Peyer's patch (tissue), 4 donors: ENCODE data around the gene APEH. TPM values are rescaled to one million over a fixed set of nuclear protein-coding genes. Genes with fewer than 3 reads are reported as not detected.

Source experiments
- DNase-seq, 3 donors: peaks; one replicate each; pipeline ENCODE4 v3.0.0-alpha.2; 2017 to 2019
- H3K27ac ChIP-seq, 4 donors: fragments of 200-600 bp; sonication (generic); one replicate each; pipeline ENCODE4 v1.5.1; 2016 to 2019
- H3K27me3 ChIP-seq, 2 donors: fragments of 200-600 bp; sonication (generic); one replicate each; pipeline ENCODE4 v1.5.1; 2019
- H3K36me3 ChIP-seq, 3 donors: fragments of 200-600 bp; sonication (generic); one replicate each; pipeline ENCODE4 v1.5.1; 2016 to 2019
- H3K4me1 ChIP-seq, 4 donors: fragments of 200-600 bp; sonication (generic); one replicate each; pipeline ENCODE4 v1.5.1; 2016 to 2019
- H3K4me3 ChIP-seq, 4 donors: fragments of 200-600 bp; sonication (generic); 1 replicate in 3 of 4; 2 replicates in 1 of 4; pipeline ENCODE4 v1.5.1; 2016 to 2019; ENCODE audit warnings: mild to moderate bottlenecking in 1 of 4
- H3K9me3 ChIP-seq, 4 donors: fragments of 200-600 bp; sonication (generic); one replicate each; pipeline ENCODE4 v1.5.1; 2016 to 2019; ENCODE audit warnings: mild to moderate bottlenecking in 1 of 4
- CTCF ChIP-seq, 6 experiments: fragments of 450-650 bp in 4 of 6; fragments of 200-600 bp in 2 of 6; sonication (generic) in 1 of 6; IDR thresholded peaks; one replicate each; pipeline ENCODE4 v1.5.1; 2017 to 2019; ENCODE audit warnings: antibody characterized with exemption in 6 of 6, mild to moderate bottlenecking in 3 of 6, moderate library complexity in 1 of 6
- POLR2A ChIP-seq, 2 donors: fragments of 450-650 bp; IDR thresholded peaks; one replicate each; pipeline ENCODE4 v1.5.1; 2017; ENCODE audit warnings: antibody characterized with exemption in 2 of 2, mild to moderate bottlenecking in 2 of 2, moderate library complexity in 2 of 2
- total RNA-seq, 4 donors: library from RNA; depleted of rRNA; stranded (reverse); fragments of >200 nt; gene quantifications; one replicate each; pipeline ENCODE4 v1.1.0, GENCODE V29; 2016

The APEH gene
- total RNA-seq, 4 donors from 2014 or later, result 99.0 to 170 (median 119) TPM

DNA sequence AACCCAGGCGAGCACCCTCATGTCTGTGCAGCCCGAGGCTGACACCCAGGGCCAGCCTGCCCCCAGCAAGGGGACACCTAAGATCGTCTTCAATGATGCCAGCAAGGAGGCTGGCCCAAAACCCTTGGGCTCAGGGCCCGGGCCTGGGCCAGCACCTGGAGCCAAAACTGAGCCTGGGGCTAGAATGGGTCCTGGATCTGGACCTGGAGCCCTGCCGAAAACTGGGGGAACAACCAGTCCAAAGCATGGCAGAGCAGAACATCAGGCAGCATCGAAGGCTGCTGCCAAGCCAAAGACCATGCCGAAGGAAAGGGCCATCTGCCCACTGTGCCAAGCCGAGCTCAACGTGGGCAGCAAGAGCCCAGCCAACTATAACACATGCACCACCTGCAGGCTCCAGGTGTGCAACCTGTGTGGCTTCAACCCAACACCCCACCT lies 31.4 kb upstream of the APEH start:
- no peaks in the 10 kb centered on the region for H3K36me3 ChIP-seq
- DNase-seq, result no peak
- no peak for TF ChIP-seq CTCF (IDR thresholded peaks at IDR 0.05)
- TF ChIP-seq POLR2A (IDR thresholded peaks at IDR 0.05), result no peak
- no peaks in the 10 kb centered on the region for H3K4me1 ChIP-seq
- H3K4me3 ChIP-seq, result no peak overlapping the region
- no peaks in the 10 kb centered on the region for H3K27me3 ChIP-seq
- no peak overlapping the region for H3K27ac ChIP-seq
- H3K9me3 ChIP-seq, result no peaks in the 10 kb centered on the region

GRCh38 chr3:49644684-49645083 lies 29.5 kb upstream of the APEH start:
- peak overlapping the region in 1 of 4 donors; percentile 3 for H3K4me3 ChIP-seq
- TF ChIP-seq CTCF (IDR thresholded peaks at IDR 0.05) (no peak), POLR2A (IDR thresholded peaks at IDR 0.05) (no peak)
- DNase-seq, result no peak
- no peak overlapping the region for H3K27ac ChIP-seq
- no peaks in the 10 kb centered on the region for H3K4me1 ChIP-seq
- no peaks in the 10 kb centered on the region for H3K27me3 ChIP-seq
- H3K9me3 ChIP-seq, result no peaks in the 10 kb centered on the region
- H3K36me3 ChIP-seq, result no peaks in the 10 kb centered on the region

- H3K9me3 ChIP-seq, result no peaks in the 10 kb centered on the region
- H3K4me3 ChIP-seq, result no peak overlapping the region
- no peak for TF ChIP-seq CTCF (IDR thresholded peaks at IDR 0.05)
- TF ChIP-seq POLR2A (IDR thresholded peaks at IDR 0.05), result no peak
- no peaks in the 10 kb centered on the region for H3K27me3 ChIP-seq
- no peak for DNase-seq
- H3K27ac ChIP-seq, result no peak overlapping the region
- no peaks in the 10 kb centered on the region for H3K36me3 ChIP-seq
- no peaks in the 10 kb centered on the region for H3K4me1 ChIP-seq
These were observed 27.9 kb upstream of the APEH start for GRCh38 chr3:49646236-49646635.

DNA sequence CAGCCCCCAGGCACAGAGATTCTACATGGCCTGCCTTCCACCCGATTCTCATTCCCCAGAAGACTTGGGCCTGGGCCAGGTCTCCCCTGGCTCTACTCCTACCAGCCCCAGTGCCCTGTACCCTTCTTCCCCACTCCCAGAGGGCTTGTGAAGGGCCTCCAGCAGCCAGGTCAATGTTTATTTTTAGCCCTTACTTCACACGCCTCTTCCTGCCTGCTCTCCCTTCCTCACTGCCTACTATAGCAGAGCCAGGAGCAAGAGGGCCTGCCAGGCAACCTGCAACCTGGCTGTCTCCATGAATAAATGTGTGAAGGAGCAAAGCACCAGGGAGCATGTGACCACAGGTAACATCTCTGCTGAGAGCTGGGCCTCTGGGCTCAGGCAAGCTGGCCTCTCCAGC lies 26.4 kb upstream of the APEH start:
- H3K27me3 ChIP-seq, result no peaks in the 10 kb centered on the region
- no peak overlapping the region for H3K4me3 ChIP-seq
- no peak overlapping the region for H3K27ac ChIP-seq
- H3K4me1 ChIP-seq, result no peaks in the 10 kb centered on the region
- no peak for DNase-seq
- H3K36me3 ChIP-seq, result no peaks in the 10 kb centered on the region
- TF ChIP-seq POLR2A (IDR thresholded peaks at IDR 0.05), result no peak
- TF ChIP-seq CTCF (IDR thresholded peaks at IDR 0.05), result no peak
- no peaks in the 10 kb centered on the region for H3K9me3 ChIP-seq

DNA sequence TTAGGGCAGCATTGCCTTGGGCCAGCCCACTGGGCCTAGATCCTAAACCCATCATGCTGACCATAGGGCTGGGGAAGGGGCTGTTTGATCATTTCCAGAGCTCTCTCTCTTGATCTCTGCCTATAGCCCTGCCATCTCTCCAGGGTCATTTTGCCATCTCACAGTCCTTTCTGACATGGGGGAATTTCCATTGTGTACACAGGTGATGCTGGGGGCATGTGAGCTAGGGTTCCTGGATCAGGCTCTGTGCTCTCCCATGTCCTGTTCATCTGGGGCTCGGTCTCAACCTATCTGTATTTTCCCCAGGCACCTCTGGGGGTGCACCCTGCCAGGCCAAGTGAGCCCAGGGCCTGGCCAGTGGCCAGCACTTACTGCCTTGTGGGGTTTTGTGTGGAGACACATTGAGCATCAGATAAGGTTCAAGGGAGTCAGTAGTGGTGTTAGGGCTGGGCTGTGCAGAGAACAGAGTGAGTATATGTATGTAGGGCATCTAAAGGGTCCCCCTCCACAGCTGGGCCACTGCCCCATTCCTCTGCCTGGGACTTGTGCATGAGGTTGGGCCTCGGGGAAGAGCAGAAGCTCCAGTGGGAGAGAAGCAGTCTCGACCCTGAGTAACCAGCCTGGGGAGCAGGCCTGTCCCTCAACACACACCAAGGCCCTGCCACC lies 25.7 kb upstream of the APEH start:
- Histone ChIP-seq H3K27ac (no peak overlapping the region), H3K36me3 (no peaks in the 10 kb centered on the region), H3K4me1 (no peaks in the 10 kb centered on the region), H3K9me3 (no peaks in the 10 kb centered on the region), H3K4me3 (no peak overlapping the region), H3K27me3 (no peaks in the 10 kb centered on the region)
- DNase-seq, result no peak
- TF ChIP-seq CTCF (IDR thresholded peaks at IDR 0.05), result no peak
- no peak for TF ChIP-seq POLR2A (IDR thresholded peaks at IDR 0.05)

DNA sequence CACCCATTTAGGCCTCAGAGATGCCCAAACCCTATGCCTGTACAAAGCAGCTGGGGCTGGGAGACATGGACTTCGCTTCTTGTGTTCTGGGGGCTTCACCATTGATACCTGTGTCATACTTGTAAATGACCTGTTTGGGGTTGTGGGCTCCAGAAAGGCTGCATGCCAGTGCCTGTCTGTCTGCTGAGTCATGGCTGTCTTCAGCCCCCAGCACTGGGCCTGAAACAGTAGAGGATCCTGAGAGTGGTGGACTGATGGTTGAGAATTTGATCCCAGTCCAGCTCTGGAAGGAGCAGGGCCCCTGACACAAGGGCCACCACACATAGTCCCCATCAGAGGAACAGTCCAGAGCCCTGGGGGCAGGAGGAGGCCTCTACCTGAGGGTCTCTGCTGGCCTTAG lies 24.6 kb upstream of the APEH start:
- no peaks in the 10 kb centered on the region for H3K27me3 ChIP-seq
- H3K4me3 ChIP-seq, result no peak overlapping the region
- no peak overlapping the region for H3K27ac ChIP-seq
- H3K4me1 ChIP-seq, result no peaks in the 10 kb centered on the region
- no peaks in the 10 kb centered on the region for H3K36me3 ChIP-seq
- no peaks in the 10 kb centered on the region for H3K9me3 ChIP-seq
- DNase-seq, result no peak
- TF ChIP-seq CTCF (IDR thresholded peaks at IDR 0.05) (no peak), POLR2A (IDR thresholded peaks at IDR 0.05) (no peak)
